Measurements from ENCODE around the gene RCN2.

- no peak for TF ChIP-seq EZH2 (IDR thresholded peaks at IDR 0.05; ENCODE audit: low read depth)
- TF ChIP-seq CTCF (conservative IDR thresholded peaks at IDR 0.05): no peak
Measured at GRCh38 chr15:76931397-76932134, at the start of gene RCN2.
